Breast epithelium (tissue), 3 donors: ENCODE measurements around the gene CDH23.

Source experiments
- CTCF ChIP-seq, 3 donors: fragments of 450-650 bp; IDR thresholded peaks; one replicate each; pipeline ENCODE4 v1.5.1; 2016 to 2017; ENCODE audit warnings: antibody characterized with exemption in 3 of 3, mild to moderate bottlenecking in 3 of 3, moderate library complexity in 3 of 3
- POLR2A ChIP-seq: fragments of 450-650 bp; IDR thresholded peaks from one replicate; pipeline ENCODE4 v1.6.1; 2016; ENCODE audit warnings: antibody characterized with exemption, mild to moderate bottlenecking, moderate library complexity
- POLR2AphosphoS5 ChIP-seq, 3 donors: sonication (generic); formaldehyde crosslinking; IDR thresholded peaks; one replicate each; pipeline ENCODE4 v1.6.1; 2017; ENCODE audit warnings: antibody characterized with exemption in 3 of 3

- no peak for TF ChIP-seq CTCF (IDR thresholded peaks at IDR 0.05)
- no peak for TF ChIP-seq POLR2AphosphoS5 (IDR thresholded peaks at IDR 0.05)
- no peak for TF ChIP-seq POLR2A
Observed at GRCh38 chr10:71478173-71478572, 81.5 kb downstream of the CDH23 start.
